ENCODE measurements around the gene MEST. TPM values are rescaled to one million over a fixed set of nuclear protein-coding genes. Genes with fewer than 3 reads are reported as not detected.
"Not testable (repeated sequence)": the region's sequence is repeated elsewhere in the genome, so short reads cannot be mapped to it uniquely, and the experiment has no call there.

Gene MEST
- total and polyA plus RNA-seq, 2 of the 13 experiments (the other 11 are each of a cell fraction or from before 2014, with no cell fraction given): 49.5 to 54.6 TPM

DNA sequence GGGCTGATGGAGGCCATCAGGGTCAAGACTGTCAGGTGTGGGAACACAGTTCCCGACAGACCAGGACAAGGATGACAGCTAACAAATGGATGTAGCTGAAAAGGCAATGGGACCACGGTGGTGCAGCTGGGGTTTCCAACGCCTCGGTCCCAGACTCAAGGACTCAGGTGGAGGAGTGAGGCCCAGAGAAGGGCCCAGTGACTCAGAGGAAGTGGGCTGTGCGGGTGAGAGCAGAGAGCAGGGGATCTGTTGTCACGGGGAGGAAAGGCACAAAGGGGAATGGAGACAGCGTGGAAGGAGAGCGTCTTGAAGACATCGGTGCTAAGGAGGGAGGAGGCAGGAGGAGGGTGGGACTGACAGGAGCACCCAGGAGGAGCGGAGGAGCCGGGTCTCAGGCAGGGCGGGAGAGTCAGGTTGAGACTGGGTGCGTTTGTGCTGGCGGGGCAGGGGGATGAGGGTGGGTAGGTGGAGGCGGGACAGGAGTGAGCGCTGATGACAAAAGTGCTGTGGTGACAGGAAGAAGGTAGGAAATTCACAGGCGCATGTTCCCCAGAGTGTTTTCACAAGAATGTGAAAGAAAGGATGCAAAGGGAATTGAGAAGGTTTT lies 31.7 kb downstream of the MEST start:
- H3K9me3 ChIP-seq (ENCODE audit: low read length); H3K27me3 ChIP-seq (ENCODE audit: control insufficient read depth in 1 of 2, insufficient read depth in 2 of 2, low read length in 2 of 2); DNase-seq (ENCODE audit: low spot score); BruUV-seq (replicated peaks); FAIRE-seq; H3K9ac ChIP-seq (ENCODE audit: insufficient read depth, low read depth, low read length); H3K36me3 ChIP-seq (replicated peaks in 1 of 2; ENCODE audit: control insufficient read depth in 1 of 2, insufficient read depth in 2 of 2, low read length in 2 of 2); intact Hi-C loops (cut with micrococcal nuclease; ENCODE audit: unreplicated experiment); in situ Hi-C loops (cut with HindIII; ENCODE audit: extremely low pct_ligation_motif_present, low pct_unique_long_range_greater_than_20kb); H3K4me2 ChIP-seq (ENCODE audit: low read depth, low read length); CTCF ChIA-PET (ENCODE audit: low intra/inter-chr PET ratio, low total read pairs); POLR2A ChIA-PET; H3K4me1 ChIP-seq (ENCODE audit: insufficient read depth, low read length); H3K27ac ChIP-seq (ENCODE audit: extremely low read length, insufficient read depth, low read length); H4K20me1 ChIP-seq (ENCODE audit: insufficient read depth, low read length); H3K79me2 ChIP-seq (ENCODE audit: insufficient read depth, low read length); H3K4me3 ChIP-seq (replicated peaks in 1 of 3; ENCODE audit: insufficient read depth in 1 of 3, low read depth in 2 of 3, low read length in 3 of 3); H2AFZ ChIP-seq (ENCODE audit: low read length); ATAC-seq: not testable (repeated sequence)
- WGBS (ENCODE audit: low lambda C conversion rate): 92% methylated on average over 17 of the region's 17 CpGs

DNA sequence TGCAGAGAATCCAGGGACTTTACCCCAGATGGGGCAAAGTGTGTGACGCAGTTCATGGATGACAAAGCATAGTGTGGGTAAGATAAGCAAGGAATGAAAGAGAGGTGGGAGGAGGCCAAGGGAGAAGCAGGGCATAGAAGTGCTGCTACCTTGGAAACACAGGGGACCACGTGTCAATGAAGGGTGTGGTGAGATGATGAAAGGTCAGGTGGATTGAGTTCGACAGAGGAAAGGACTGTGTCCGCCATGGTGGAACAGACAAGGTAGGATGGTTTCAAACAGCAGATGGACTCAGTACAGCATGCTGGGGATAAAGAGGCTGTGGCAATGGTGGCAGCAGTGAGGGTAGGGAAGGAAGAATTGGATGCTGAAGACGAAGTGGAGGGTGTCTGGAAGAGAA lies 32.7 kb downstream of the MEST start:
- FAIRE-seq: no peak
- 93% methylated on average over 5 of the region's 5 CpGs for WGBS (ENCODE audit: low lambda C conversion rate)
- TF ChIP-seq HDAC6 (IDR thresholded peaks at IDR 0.05; ENCODE audit: low read depth, low read length): no peak
- TF ChIP-seq, protein P1, sequence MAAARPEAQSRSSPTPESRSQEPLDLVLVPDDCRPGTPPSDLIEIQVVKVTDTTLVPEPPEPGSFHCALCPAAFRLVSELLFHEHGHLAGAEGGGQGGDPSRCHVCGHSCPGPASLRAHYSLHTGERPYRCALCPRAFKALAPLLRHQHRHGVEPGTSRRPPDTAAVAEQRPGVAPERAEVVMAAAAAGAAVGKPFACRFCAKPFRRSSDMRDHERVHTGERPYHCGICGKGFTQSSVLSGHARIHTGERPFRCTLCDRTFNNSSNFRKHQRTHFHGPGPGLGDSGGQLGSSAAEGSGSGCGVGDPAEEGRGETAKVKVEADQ (CRISPR knock-in tag; IDR thresholded peaks at IDR 0.05; ENCODE audit: borderline replicate concordance): no peak
- no peak for TF ChIP-seq ZNF333 (CRISPR knock-in tag; IDR thresholded peaks at IDR 0.05; ENCODE audit: borderline replicate concordance)
- TF ChIP-seq DR1 (CRISPR knock-in tag; IDR thresholded peaks at IDR 0.05): no peak
- TF ChIP-seq, protein P2, sequence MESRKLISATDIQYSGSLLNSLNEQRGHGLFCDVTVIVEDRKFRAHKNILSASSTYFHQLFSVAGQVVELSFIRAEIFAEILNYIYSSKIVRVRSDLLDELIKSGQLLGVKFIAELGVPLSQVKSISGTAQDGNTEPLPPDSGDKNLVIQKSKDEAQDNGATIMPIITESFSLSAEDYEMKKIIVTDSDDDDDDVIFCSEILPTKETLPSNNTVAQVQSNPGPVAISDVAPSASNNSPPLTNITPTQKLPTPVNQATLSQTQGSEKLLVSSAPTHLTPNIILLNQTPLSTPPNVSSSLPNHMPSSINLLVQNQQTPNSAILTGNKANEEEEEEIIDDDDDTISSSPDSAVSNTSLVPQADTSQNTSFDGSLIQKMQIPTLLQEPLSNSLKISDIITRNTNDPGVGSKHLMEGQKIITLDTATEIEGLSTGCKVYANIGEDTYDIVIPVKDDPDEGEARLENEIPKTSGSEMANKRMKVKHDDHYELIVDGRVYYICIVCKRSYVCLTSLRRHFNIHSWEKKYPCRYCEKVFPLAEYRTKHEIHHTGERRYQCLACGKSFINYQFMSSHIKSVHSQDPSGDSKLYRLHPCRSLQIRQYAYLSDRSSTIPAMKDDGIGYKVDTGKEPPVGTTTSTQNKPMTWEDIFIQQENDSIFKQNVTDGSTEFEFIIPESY (CRISPR knock-in tag; IDR thresholded peaks at IDR 0.05): no peak
- TF ChIP-seq, protein P3, sequence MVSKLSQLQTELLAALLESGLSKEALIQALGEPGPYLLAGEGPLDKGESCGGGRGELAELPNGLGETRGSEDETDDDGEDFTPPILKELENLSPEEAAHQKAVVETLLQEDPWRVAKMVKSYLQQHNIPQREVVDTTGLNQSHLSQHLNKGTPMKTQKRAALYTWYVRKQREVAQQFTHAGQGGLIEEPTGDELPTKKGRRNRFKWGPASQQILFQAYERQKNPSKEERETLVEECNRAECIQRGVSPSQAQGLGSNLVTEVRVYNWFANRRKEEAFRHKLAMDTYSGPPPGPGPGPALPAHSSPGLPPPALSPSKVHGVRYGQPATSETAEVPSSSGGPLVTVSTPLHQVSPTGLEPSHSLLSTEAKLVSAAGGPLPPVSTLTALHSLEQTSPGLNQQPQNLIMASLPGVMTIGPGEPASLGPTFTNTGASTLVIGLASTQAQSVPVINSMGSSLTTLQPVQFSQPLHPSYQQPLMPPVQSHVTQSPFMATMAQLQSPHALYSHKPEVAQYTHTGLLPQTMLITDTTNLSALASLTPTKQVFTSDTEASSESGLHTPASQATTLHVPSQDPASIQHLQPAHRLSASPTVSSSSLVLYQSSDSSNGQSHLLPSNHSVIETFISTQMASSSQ (IDR thresholded peaks at IDR 0.05; ENCODE audit: low read depth): no peak
- TF ChIP-seq, protein P3 (CRISPR knock-in tag; IDR thresholded peaks at IDR 0.05; ENCODE audit: borderline replicate concordance): no peak
- no peak for TF ChIP-seq DNMT3B (CRISPR knock-in tag; conservative IDR thresholded peaks at IDR 0.05)
- TF ChIP-seq ZFYVE20 (CRISPR knock-in tag; IDR thresholded peaks at IDR 0.05; ENCODE audit: borderline replicate concordance, low read depth): no peak
- no peak for TF ChIP-seq MAFG (CRISPR knock-in tag; IDR thresholded peaks at IDR 0.05)
- TF ChIP-seq IKZF4 (CRISPR knock-in tag; IDR thresholded peaks at IDR 0.05; ENCODE audit: borderline replicate concordance, low read depth, not compliant biosample characterization): no peak

More for the DNA sequence above, 32.7 kb downstream of the MEST start:
- DNase-seq (ENCODE audit: low spot score) (no peak), ATAC-seq (no peak)
- no peaks in the 10 kb centered on the region for H4K20me1 ChIP-seq (ENCODE audit: insufficient read depth, low read length)
- in situ Hi-C loops (cut with HindIII; ENCODE audit: extremely low pct_ligation_motif_present, low pct_unique_long_range_greater_than_20kb) (no loop called here), intact Hi-C loops (cut with micrococcal nuclease; ENCODE audit: unreplicated experiment) (no loop called here)
- no peaks in the 10 kb centered on the region for H3K27me3 ChIP-seq (ENCODE audit: control insufficient read depth in 1 of 2, insufficient read depth in 2 of 2, low read length in 2 of 2)
- BruUV-seq (replicated peaks): no TSS peak
- no peak overlapping the region for H3K27ac ChIP-seq (ENCODE audit: extremely low read length, insufficient read depth, low read length)
- H3K9ac ChIP-seq (ENCODE audit: insufficient read depth, low read depth, low read length): no peak overlapping the region
- no peaks in the 10 kb centered on the region for H3K36me3 ChIP-seq (replicated peaks in 1 of 2; ENCODE audit: control insufficient read depth in 1 of 2, insufficient read depth in 2 of 2, low read length in 2 of 2)
- no peaks in the 10 kb centered on the region for H3K79me2 ChIP-seq (ENCODE audit: insufficient read depth, low read length)
- ChIA-PET CTCF (ENCODE audit: low intra/inter-chr PET ratio, low total read pairs) (no interaction called here), POLR2A (no interaction called here)
- no peak overlapping the region for H3K4me3 ChIP-seq (replicated peaks in 1 of 3; ENCODE audit: insufficient read depth in 1 of 3, low read depth in 2 of 3, low read length in 3 of 3)
- no peaks in the 10 kb centered on the region for H3K4me1 ChIP-seq (ENCODE audit: insufficient read depth, low read length)
- H3K9me3 ChIP-seq (ENCODE audit: low read length): no peaks in the 10 kb centered on the region
- no peak overlapping the region for H2AFZ ChIP-seq (ENCODE audit: low read length)
- H3K4me2 ChIP-seq (ENCODE audit: low read depth, low read length): no peak overlapping the region
